K562 (cell line): ENCODE measurements around the gene GPR142. TPM values are rescaled to one million over a fixed set of nuclear protein-coding genes. Genes with fewer than 3 reads are reported as not detected.

Experiments used
- ATAC-seq: fragments of 200-7000 bp; cut with Tn5 transposase; 3 replicates; pipeline ENCODE4 v1.9.1; 2020; ENCODE audit warnings: moderate library complexity
- BruUV-seq: library from RNA; stranded (reverse); fragments of 400-500 nt; replicated peaks from 2 replicates; lab custom pipeline; 2021; lab: Mats Ljungman, UMichigan
- CTCF ChIA-PET: fragments of 300-600 bp; formaldehyde crosslinking; extraction: SDS; loops from one replicate; lab custom pipeline; 2021; ENCODE audit warnings: low intra/inter-chr PET ratio; lab: Yijun Ruan, JAX
- POLR2A ChIA-PET: fragments of 300-600, 350-650 bp; sonication (Branson Sonifier 250); formaldehyde crosslinking; extraction: SDS; loops from one replicate; lab custom pipeline; 2021; ENCODE audit warnings: antibody characterized with exemption, inconsistent platforms; lab: Yijun Ruan, JAX
- DNase-seq, 4 experiments: peaks; one replicate each; pipeline versions ENCODE4 v3.0.0 to v3.0.0-alpha.2; 2011 to 2018; ENCODE audit warnings: low spot score in 3 of 4, mixed read lengths in 3 of 4; ENCODE audit errors: extremely low read depth in 1 of 4
- FAIRE-seq: peaks from 2 replicates; lab custom pipeline; 2011; peaks lifted over from hg19 to GRCh38; lab: Jason Lieb, UNC
- H2AFZ ChIP-seq: 2 replicates; pipeline ENCODE4 v1.6.0; 2011; ENCODE audit warnings: low read depth, low read length, control low read depth, inconsistent platforms
- H3K27ac ChIP-seq: fragments of 200-600 bp; 3 replicates; pipeline ENCODE4 v1.8.0; 2011; ENCODE audit warnings: low read depth, mild to moderate bottlenecking, control low read depth, inconsistent platforms, low read length, moderate library complexity, mixed read lengths; ENCODE audit errors: extremely low read depth
- H3K27me3 ChIP-seq, 2 experiments: fragments of 300-600 bp in 1 of 2; 2 replicates in 1 of 2; 3 replicates in 1 of 2; pipeline versions ENCODE4 v1.6.0 to v1.8.0; 2011; ENCODE audit warnings: inconsistent platforms in 2 of 2, low read length in 2 of 2, mild to moderate bottlenecking in 1 of 2, mixed read lengths in 1 of 2, moderate library complexity in 1 of 2; ENCODE audit not compliant: control insufficient read depth in 2 of 2, insufficient read depth in 2 of 2
- H3K36me3 ChIP-seq: fragments of 300-600 bp; 3 replicates; pipeline ENCODE4 v1.8.0; 2011; ENCODE audit warnings: mild to moderate bottlenecking, low read length, inconsistent platforms; ENCODE audit not compliant: control insufficient read depth, insufficient read depth
- H3K4me1 ChIP-seq, 2 experiments: fragments of 200-600 bp in 1 of 2; replicated peaks in 1 of 2; 2 replicates in 1 of 2; 3 replicates in 1 of 2; pipeline versions ENCODE4 v1.5.1 to v1.8.0; 2011; ENCODE audit warnings: inconsistent platforms in 2 of 2, low read length in 2 of 2, mild to moderate bottlenecking in 1 of 2, mixed read lengths in 1 of 2, moderate library complexity in 1 of 2; ENCODE audit not compliant: control insufficient read depth in 2 of 2, insufficient read depth in 2 of 2
- H3K4me2 ChIP-seq: 2 replicates; pipeline ENCODE4 v1.6.1; 2011; ENCODE audit warnings: low read length, control low read depth, inconsistent platforms, mixed read lengths; ENCODE audit not compliant: insufficient read depth
- H3K4me3 ChIP-seq: fragments of 200-600 bp; sonication (generic), shearing (Covaris generic); 2 replicates; pipeline ENCODE4 v1.5.1; 2016; ENCODE audit warnings: control low read depth, inconsistent platforms
- H3K79me2 ChIP-seq: fragments of 200-600 bp; 3 replicates; pipeline ENCODE4 v1.8.0; 2011; ENCODE audit warnings: low read length, inconsistent platforms; ENCODE audit not compliant: control insufficient read depth, insufficient read depth
- H3K9ac ChIP-seq, 2 experiments: 2 replicates each; pipeline versions ENCODE4 v1.6.0 to v1.6.1; 2011; ENCODE audit warnings: low read depth in 2 of 2, low read length in 2 of 2, control low read depth in 1 of 2, inconsistent platforms in 1 of 2, mild to moderate bottlenecking in 1 of 2, mixed read lengths in 1 of 2; ENCODE audit not compliant: insufficient read depth in 1 of 2
- H3K9me1 ChIP-seq: one replicate; pipeline ENCODE4 v1.6.0; 2011; ENCODE audit warnings: inconsistent platforms, mild to moderate bottlenecking, low read length, moderate library complexity; ENCODE audit not compliant: control insufficient read depth, insufficient read depth
- H3K9me3 ChIP-seq: replicated peaks from 2 replicates; pipeline ENCODE4 v1.5.1; 2011; ENCODE audit warnings: low read depth, low read length, inconsistent platforms; ENCODE audit not compliant: control insufficient read depth, insufficient read depth
- H4K20me1 ChIP-seq: replicated peaks from 2 replicates; pipeline ENCODE4 v1.6.1; 2011; ENCODE audit warnings: low read length, inconsistent platforms, mixed read lengths; ENCODE audit not compliant: control insufficient read depth, insufficient read depth
- CBX1 ChIP-seq: sonication (generic); IDR thresholded peaks from 2 replicates; pipeline ENCODE4 v1.6.1; 2016; ENCODE audit warnings: antibody characterized with exemption, low read depth, mild to moderate bottlenecking
- DPF2 ChIP-seq: fragments of 450-650 bp; IDR thresholded peaks from 2 replicates; pipeline ENCODE4 v1.6.1; 2016
- FOXP4 ChIP-seq: sonication (generic); formaldehyde crosslinking; IDR thresholded peaks from 2 replicates; pipeline ENCODE4 v1.8.0; 2022; ENCODE audit warnings: mild to moderate bottlenecking, missing genetic modification reagents, borderline replicate concordance
- MBD2 ChIP-seq: sonication (generic); IDR thresholded peaks from 2 replicates; pipeline ENCODE4 v1.6.1; 2016; ENCODE audit warnings: low read depth, borderline replicate concordance
- MYNN ChIP-seq, 2 experiments: sonication (generic); formaldehyde crosslinking in 1 of 2; IDR thresholded peaks; 2 replicates each; pipeline versions ENCODE4 v1.5.0 to v1.6.1; 2016 to 2020; ENCODE audit warnings: antibody characterized with exemption in 1 of 2, missing genetic modification reagents in 1 of 2
- PHF20 ChIP-seq: fragments of 450-650 bp; IDR thresholded peaks from 2 replicates; pipeline ENCODE4 v1.6.1; 2018; ENCODE audit not compliant: partially characterized antibody
- WGBS: fragments of 100-300 bp; shearing (Covaris generic); methylation state at CpG from one replicate; pipeline ENCODE4 v1.1.6; 2016; ENCODE audit warnings: low coverage, mixed read lengths; ENCODE audit not compliant: insufficient coverage; ENCODE audit errors: missing lambda C conversion rate; 5-methylcytosine and 5-hydroxymethylcytosine counted together
- in situ Hi-C: fragments of 300-500 bp; cut with MboI; formaldehyde crosslinking; loops from 4 replicates; pipeline ENCODE4 v1.15.0; 2018; ENCODE audit warnings: inconsistent platforms, mixed read lengths
- intact Hi-C: fragments of 100-400 bp; cut with micrococcal nuclease; formaldehyde crosslinking; loops from 2 replicates; pipeline ENCODE4 v1.14.2; 2022
- polyA plus RNA-seq, 8 experiments: library from polyadenylated mRNA; depleted of rRNA in 4 of 8; stranded (reverse) in 5 of 8; unstranded in 3 of 8; fragments of >200 nt; fragmentation: Nextera tagmentation in 2 of 8; fragmentation: Illumina TruSeq in 1 of 8; extraction: Ambion mirVana in 2 of 8; extraction: Trizol in 1 of 8; gene quantifications; 2 replicates each; pipeline versions ENCODE4 v1.2.1 to v1.2.3, GENCODE V29; 2011 to 2014; ENCODE audit warnings: inconsistent platforms in 1 of 8, missing spikeins in 1 of 8
- total RNA-seq, 7 experiments: library from RNA; depleted of rRNA in 6 of 7; stranded (reverse); fragments of >200 nt in 6 of 7; fragmentation: Illumina TruSeq in 2 of 7; extraction: Trizol in 2 of 7; gene quantifications; 2 replicates each; pipeline versions ENCODE4 v1.2.1 to v1.2.3, GENCODE V29; 2011 to 2021; ENCODE audit warnings: low replicate concordance in 1 of 7

The GPR142 gene
- total and polyA plus RNA-seq, 9 of the 15 experiments (the other 6 are each of a cell fraction or from before 2014, with no cell fraction given): not detected

GRCh38 chr17:74355065-74355464 lies 12.2 kb upstream of the GPR142 start:
- ATAC-seq (no peak), FAIRE-seq (no peak)
- Histone ChIP-seq H3K36me3 (no peaks in the 10 kb centered on the region), H3K4me1 (peaks cover 0 to 40% of the 10 kb centered on the region in 2 experiments; a peak in 2 of 5 replicates), H3K9ac (no peak overlapping the region), H3K79me2 (no peaks in the 10 kb centered on the region), H3K4me3 (no peak overlapping the region), H4K20me1 (peaks cover 5% of the 10 kb centered on the region; the same call in 1 of the 2 replicates), H3K9me3 (no peaks in the 10 kb centered on the region), H3K27me3 (peaks cover 20 to 77% of the 10 kb centered on the region in 2 experiments; a peak in 4 of 5 replicates)
- intact Hi-C loops: no loop called here
- POLR2A ChIA-PET: interaction anchor here (0.6 kb wide), 1 partner anchor 144 kb away, joined by 3 read pairs; no protein-coding TSS in a partner anchor
- no TSS peak for BruUV-seq
- in situ Hi-C loops: no loop called here
- TF ChIP-seq FOXP4 (CRISPR knock-in tag) (no peak), MBD2 (no peak), CBX1 (no peak), PHF20 (no peak), DPF2 (no peak), MYNN (IDR thresholded peaks at IDR 0.05) (no peak), MYNN (CRISPR knock-in tag; IDR thresholded peaks at IDR 0.05) (no peak)
- TF ChIP-seq, all 486 proteins: peak for 0
- CTCF ChIA-PET: interaction anchor here (1.9 kb wide), 1 partner anchor 55 kb away, joined by 21 read pairs; no protein-coding TSS in a partner anchor
- no peak for DNase-seq
- 2% methylated on average over 6 of the region's 8 CpGs for WGBS
- Histone ChIP-seq H2AFZ (no peak overlapping the region), H3K9me1 (no peaks in the 10 kb centered on the region), H3K4me2 (no peak overlapping the region), H3K27ac (no peak overlapping the region)
